ENCODE data around the gene SH3PXD2A. TPM values are rescaled to one million over a fixed set of nuclear protein-coding genes. Genes with fewer than 3 reads are reported as not detected.

SH3PXD2A gene
- total and polyA plus RNA-seq, 4 donors, result 23.1 to 41.2 (median 32.7) TPM

DNA sequence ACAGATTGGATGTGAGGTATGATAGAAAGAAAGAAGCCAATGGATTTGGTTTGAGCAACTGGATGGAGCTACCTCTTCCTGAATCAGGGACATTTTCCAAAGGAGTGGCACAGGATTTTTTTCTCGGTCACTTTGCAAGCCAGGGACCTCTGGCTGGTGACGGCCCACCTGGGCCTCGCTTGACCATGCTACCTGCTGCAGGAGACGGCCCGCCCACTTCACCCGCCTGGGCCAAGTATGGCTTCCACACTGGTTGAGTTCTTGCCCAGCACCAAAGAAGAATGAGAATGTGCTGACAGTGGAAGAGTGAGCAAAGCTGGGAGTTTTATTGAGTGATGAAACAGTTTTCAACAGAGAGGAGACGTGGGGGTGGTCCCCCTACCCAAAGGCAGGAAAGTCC, 24.5 kb upstream of the SH3PXD2A start:
- Histone ChIP-seq H3K9me3 (ENCODE audit: control insufficient read depth, insufficient read depth, low read length) (no peaks in the 10 kb centered on the region), H3K27ac (ENCODE audit: low read depth, low read length) (no peak overlapping the region), H3K4me1 (ENCODE audit: control insufficient read depth, insufficient read depth, low read length) (no peaks in the 10 kb centered on the region), H3K4me3 (ENCODE audit: low read depth, low read length) (no peak overlapping the region), H3K27me3 (ENCODE audit: control insufficient read depth, insufficient read depth, low read length) (no peaks in the 10 kb centered on the region), H3K36me3 (ENCODE audit: control insufficient read depth, insufficient read depth, low read length) (peaks cover 18% of the 10 kb centered on the region)
- 97% methylated on average over 7 of the region's 7 CpGs for WGBS (ENCODE audit: insufficient coverage)
- DNase-seq (ENCODE audit: low read depth in 4 of 6, low spot score in 6 of 6), result no peak

DNA sequence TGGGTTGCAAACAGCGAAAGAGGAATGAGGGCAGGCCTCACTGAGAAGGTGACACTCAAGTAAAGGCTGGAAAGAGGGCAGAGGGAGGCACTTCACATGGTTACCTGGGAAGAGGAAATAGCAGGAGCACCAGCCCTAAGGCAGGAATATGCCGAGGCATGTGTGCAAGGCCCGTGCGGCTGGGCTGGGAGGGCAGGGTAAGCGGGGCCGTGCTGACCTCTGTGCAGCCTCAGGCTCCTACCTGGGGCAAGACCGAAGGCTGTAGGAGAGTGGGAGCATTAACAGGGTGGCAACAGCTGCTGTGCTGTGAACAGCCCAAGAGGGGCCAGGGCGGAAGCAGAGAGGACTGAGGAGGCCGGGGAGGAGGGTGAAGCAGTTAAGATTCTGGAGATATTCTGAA, 24.0 kb upstream of the SH3PXD2A start:
- no peaks in the 10 kb centered on the region for H3K27me3 ChIP-seq (ENCODE audit: control insufficient read depth, insufficient read depth, low read length)
- H3K36me3 ChIP-seq (ENCODE audit: control insufficient read depth, insufficient read depth, low read length), result peaks cover 18% of the 10 kb centered on the region
- H3K9me3 ChIP-seq (ENCODE audit: control insufficient read depth, insufficient read depth, low read length), result no peaks in the 10 kb centered on the region
- H3K4me1 ChIP-seq (ENCODE audit: control insufficient read depth, insufficient read depth, low read length), result no peaks in the 10 kb centered on the region
- no peak for DNase-seq (ENCODE audit: low read depth in 4 of 6, low spot score in 6 of 6)
- H3K27ac ChIP-seq (ENCODE audit: low read depth, low read length), result no peak overlapping the region
- H3K4me3 ChIP-seq (ENCODE audit: low read depth, low read length), result no peak overlapping the region
- 87% methylated on average over 9 of the region's 9 CpGs for WGBS (ENCODE audit: insufficient coverage)

DNA sequence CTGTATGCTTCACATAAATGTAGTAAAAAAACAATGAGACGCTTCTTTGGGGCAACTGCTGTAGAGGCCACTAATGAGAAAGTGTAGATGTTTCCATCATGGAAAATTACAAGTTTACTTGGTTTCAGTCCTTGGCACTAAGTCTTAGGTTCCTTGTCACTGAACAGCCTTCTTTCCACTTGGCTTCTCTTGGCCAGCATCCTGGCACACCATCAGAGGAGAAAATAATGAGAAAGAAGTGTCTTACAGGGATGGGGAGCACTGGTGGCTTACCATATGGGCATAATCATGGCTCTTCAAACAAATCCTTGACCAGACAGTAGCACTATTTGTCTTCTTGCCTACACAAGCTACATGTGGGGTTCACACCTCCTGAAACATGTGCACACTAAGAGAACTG, 22.5 kb upstream of the SH3PXD2A start:
- no peak for DNase-seq (ENCODE audit: low read depth in 4 of 6, low spot score in 6 of 6)
- H3K36me3 ChIP-seq (ENCODE audit: control insufficient read depth, insufficient read depth, low read length), result peaks cover 18% of the 10 kb centered on the region
- WGBS (ENCODE audit: insufficient coverage), result 100% methylated on average over 1 of the region's 1 CpG
- H3K9me3 ChIP-seq (ENCODE audit: control insufficient read depth, insufficient read depth, low read length), result no peaks in the 10 kb centered on the region
- no peak overlapping the region for H3K4me3 ChIP-seq (ENCODE audit: low read depth, low read length)
- no peaks in the 10 kb centered on the region for H3K27me3 ChIP-seq (ENCODE audit: control insufficient read depth, insufficient read depth, low read length)
- H3K4me1 ChIP-seq (ENCODE audit: control insufficient read depth, insufficient read depth, low read length), result no peaks in the 10 kb centered on the region
- no peak overlapping the region for H3K27ac ChIP-seq (ENCODE audit: low read depth, low read length)

DNA sequence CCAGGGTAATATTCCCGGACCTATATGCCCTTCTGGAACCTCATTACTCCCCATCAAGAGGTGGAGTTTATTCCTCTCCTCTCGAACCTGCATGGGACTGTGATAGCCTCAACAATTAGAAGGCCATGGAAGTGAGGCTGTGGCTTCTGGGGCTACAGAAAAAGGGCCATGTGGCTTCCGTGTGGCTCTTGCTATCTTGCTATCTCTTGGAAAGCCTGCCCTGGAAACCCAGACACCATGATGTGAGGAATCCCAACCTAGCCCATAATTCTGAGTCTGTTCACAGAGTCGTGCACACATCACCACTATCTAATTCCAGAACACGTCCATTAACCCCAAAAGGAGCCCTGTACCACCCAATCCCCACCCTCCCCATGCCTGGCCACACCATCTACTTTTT, 20.8 kb upstream of the SH3PXD2A start:
- H3K27ac ChIP-seq (ENCODE audit: low read depth, low read length), result no peak overlapping the region
- H3K4me1 ChIP-seq (ENCODE audit: control insufficient read depth, insufficient read depth, low read length), result no peaks in the 10 kb centered on the region
- no peak overlapping the region for H3K4me3 ChIP-seq (ENCODE audit: low read depth, low read length)
- H3K36me3 ChIP-seq (ENCODE audit: control insufficient read depth, insufficient read depth, low read length), result peaks cover 11% of the 10 kb centered on the region
- no peaks in the 10 kb centered on the region for H3K9me3 ChIP-seq (ENCODE audit: control insufficient read depth, insufficient read depth, low read length)
- WGBS (ENCODE audit: insufficient coverage), result 92% methylated on average over 4 of the region's 5 CpGs
- no peak for DNase-seq (ENCODE audit: low read depth in 4 of 6, low spot score in 6 of 6)
- H3K27me3 ChIP-seq (ENCODE audit: control insufficient read depth, insufficient read depth, low read length), result no peaks in the 10 kb centered on the region

DNA sequence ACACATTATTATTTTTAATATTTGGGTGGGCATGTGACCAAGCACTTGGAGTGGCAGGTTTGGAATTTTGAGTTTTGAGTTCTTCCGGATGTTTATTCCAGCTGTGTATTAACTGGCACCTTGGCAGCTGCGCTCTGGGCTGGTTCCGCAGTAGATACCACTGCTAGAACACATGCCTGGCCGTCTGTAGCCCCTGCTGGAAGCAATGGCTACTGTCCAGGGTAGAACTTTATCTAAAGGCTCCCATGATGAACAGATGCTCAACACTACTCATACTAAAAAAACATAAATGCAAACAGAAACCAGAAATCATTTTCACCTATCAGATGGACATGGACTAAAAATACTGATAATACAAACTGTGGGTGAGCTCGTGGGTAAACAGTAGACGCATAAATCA, 19.4 kb upstream of the SH3PXD2A start:
- H3K36me3 ChIP-seq (ENCODE audit: control insufficient read depth, insufficient read depth, low read length), result peaks cover 11% of the 10 kb centered on the region
- 100% methylated on average over 3 of the region's 6 CpGs for WGBS (ENCODE audit: insufficient coverage)
- H3K4me3 ChIP-seq (ENCODE audit: low read depth, low read length), result no peak overlapping the region
- DNase-seq (ENCODE audit: low read depth in 4 of 6, low spot score in 6 of 6), result no peak
- H3K27ac ChIP-seq (ENCODE audit: low read depth, low read length), result no peak overlapping the region
- no peaks in the 10 kb centered on the region for H3K27me3 ChIP-seq (ENCODE audit: control insufficient read depth, insufficient read depth, low read length)
- H3K9me3 ChIP-seq (ENCODE audit: control insufficient read depth, insufficient read depth, low read length), result no peaks in the 10 kb centered on the region
- H3K4me1 ChIP-seq (ENCODE audit: control insufficient read depth, insufficient read depth, low read length), result no peaks in the 10 kb centered on the region

DNA sequence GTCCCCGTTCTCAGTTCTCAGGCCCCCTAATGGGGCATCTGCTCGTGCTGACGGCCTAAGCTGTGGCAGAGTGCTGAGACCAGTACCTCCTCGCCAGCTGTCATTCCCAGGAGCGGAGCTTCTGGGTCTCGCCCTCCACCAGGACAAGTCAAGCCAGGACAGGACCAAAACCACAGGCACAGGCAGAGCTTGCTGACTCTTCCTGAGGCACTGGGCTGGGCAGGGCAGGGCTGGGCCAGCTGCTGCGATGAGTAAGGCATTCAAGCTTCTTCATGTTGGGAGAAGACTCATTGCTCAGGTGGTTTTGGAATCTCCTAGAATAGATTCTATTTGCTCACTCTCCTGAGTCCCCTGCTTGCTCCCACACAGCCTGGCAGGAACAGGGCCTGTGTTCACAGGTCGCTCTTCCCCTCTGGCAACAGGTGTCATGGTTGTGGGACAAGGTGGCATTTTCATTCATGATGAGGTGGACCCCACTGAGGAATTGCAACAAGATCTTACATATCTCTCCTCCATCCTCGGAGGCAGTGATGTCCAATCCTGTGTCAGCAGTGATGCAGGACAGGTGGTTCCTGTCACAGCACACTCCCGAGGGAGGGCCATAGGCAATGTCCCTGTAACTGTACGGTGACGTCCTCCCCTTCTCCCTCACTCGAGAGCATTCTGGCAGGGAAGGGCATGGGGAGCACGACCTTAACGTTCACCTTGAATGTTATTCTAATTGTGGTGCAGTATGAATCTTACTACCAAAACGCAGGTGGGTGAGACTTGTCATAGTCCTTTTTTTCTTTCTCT, 17.0 kb upstream of the SH3PXD2A start:
- DNase-seq (ENCODE audit: low read depth in 4 of 6, low spot score in 6 of 6), result no peak
- no peaks in the 10 kb centered on the region for H3K27me3 ChIP-seq (ENCODE audit: control insufficient read depth, insufficient read depth, low read length)
- WGBS (ENCODE audit: insufficient coverage), result 93% methylated on average over 8 of the region's 16 CpGs

DNA sequence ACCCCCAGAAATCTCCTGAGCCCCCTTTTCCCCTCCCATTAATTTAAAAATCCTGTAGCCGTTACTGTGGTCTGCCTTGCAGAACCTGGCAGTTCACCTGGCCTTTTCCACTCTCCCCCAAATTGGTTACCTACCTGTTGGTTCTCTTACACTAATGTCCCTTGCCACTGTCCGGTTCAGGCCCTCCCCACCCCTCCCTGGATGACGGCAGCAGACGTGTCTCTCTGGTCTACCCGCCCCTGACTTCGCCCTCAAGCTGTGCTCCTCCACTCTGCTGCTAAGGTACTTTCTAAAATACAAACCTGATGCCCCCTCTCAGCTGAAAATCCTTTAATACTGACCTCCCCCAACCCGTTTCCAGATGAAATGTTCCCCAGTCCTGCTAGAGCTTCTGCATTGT, 15.6 kb upstream of the SH3PXD2A start:
- H3K36me3 ChIP-seq (ENCODE audit: control insufficient read depth, insufficient read depth, low read length), result no peaks in the 10 kb centered on the region
- H3K9me3 ChIP-seq (ENCODE audit: control insufficient read depth, insufficient read depth, low read length), result no peaks in the 10 kb centered on the region
- WGBS (ENCODE audit: insufficient coverage), result 69% methylated on average over 7 of the region's 7 CpGs
- H3K27ac ChIP-seq (ENCODE audit: low read depth, low read length), result no peak overlapping the region
- H3K27me3 ChIP-seq (ENCODE audit: control insufficient read depth, insufficient read depth, low read length), result no peaks in the 10 kb centered on the region
- H3K4me1 ChIP-seq (ENCODE audit: control insufficient read depth, insufficient read depth, low read length), result no peaks in the 10 kb centered on the region
- no peak overlapping the region for H3K4me3 ChIP-seq (ENCODE audit: low read depth, low read length)
- DNase-seq (ENCODE audit: low read depth in 4 of 6, low spot score in 6 of 6), result no peak

More for the DNA sequence above, 17.0 kb upstream of the SH3PXD2A start:
- Histone ChIP-seq H3K4me3 (ENCODE audit: low read depth, low read length) (no peak overlapping the region), H3K27ac (ENCODE audit: low read depth, low read length) (no peak overlapping the region), H3K9me3 (ENCODE audit: control insufficient read depth, insufficient read depth, low read length) (no peaks in the 10 kb centered on the region), H3K36me3 (ENCODE audit: control insufficient read depth, insufficient read depth, low read length) (no peaks in the 10 kb centered on the region), H3K4me1 (ENCODE audit: control insufficient read depth, insufficient read depth, low read length) (no peaks in the 10 kb centered on the region)

DNA sequence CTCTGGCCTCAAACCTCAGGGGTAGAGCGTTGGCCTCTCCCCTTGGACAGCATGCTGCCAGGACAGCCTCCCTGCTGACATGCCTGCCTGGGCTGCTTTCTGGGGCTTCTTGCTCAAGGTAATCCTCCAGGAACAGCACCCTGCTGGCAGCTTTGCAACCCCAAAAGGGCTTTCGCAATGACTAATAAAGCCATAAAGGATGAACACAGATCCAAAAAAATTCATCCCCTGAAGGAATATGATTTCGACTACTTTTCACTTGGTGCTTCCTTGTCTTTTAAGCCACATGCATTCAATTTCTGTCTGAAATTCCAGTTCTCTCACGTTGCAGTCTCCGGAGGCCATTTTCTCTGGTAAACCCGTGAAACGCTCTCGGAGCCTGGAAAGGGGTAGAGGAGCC, 15.1 kb upstream of the SH3PXD2A start:
- WGBS (ENCODE audit: insufficient coverage), result 63% methylated on average over 8 of the region's 8 CpGs
- no peak overlapping the region for H3K27ac ChIP-seq (ENCODE audit: low read depth, low read length)
- no peaks in the 10 kb centered on the region for H3K9me3 ChIP-seq (ENCODE audit: control insufficient read depth, insufficient read depth, low read length)
- no peaks in the 10 kb centered on the region for H3K27me3 ChIP-seq (ENCODE audit: control insufficient read depth, insufficient read depth, low read length)
- no peaks in the 10 kb centered on the region for H3K4me1 ChIP-seq (ENCODE audit: control insufficient read depth, insufficient read depth, low read length)
- peak in 1 of 6 donors; percentile 49 for DNase-seq (ENCODE audit: low read depth in 4 of 6, low spot score in 6 of 6)
- no peaks in the 10 kb centered on the region for H3K36me3 ChIP-seq (ENCODE audit: control insufficient read depth, insufficient read depth, low read length)
- no peak overlapping the region for H3K4me3 ChIP-seq (ENCODE audit: low read depth, low read length)

DNA sequence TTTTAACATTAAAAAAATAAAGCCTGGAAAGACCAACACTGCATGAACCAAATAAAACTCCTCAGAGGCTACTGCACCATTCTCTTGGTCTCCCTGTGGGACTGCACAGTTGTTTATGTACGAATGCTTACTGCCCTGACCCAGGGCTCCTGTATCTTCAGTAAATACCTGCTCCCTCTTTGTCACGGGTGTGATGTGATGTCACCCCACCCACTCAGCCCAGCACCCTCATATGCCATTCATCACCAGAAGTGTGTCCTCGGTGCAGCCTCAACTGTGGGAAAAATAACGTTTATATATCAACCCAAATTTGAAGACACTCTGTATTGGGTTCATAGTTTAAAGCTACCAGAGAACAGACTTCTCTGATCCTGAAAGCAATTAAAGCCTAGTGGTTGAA, 14.0 kb upstream of the SH3PXD2A start:
- H3K4me1 ChIP-seq (ENCODE audit: control insufficient read depth, insufficient read depth, low read length), result no peaks in the 10 kb centered on the region
- no peak for DNase-seq (ENCODE audit: low read depth in 4 of 6, low spot score in 6 of 6)

DNA sequence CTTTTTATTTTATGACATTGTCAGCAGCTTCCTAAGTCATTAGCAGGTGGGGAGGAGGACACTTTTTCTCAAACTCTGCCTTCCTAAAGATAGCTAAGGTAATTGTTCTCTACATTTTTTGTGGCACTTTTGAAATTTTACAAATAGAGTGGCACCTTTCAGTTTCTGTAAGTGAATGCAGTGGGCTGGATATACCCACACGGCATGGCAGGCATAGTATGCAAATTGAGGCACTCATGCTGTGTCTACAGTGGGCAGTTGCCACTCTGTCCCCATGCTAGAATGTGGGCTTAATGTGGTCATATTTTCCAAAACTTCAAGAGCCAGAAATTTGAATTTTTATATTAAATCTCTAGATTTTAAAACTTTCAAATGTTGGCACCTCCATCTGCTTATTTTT, 12.8 kb upstream of the SH3PXD2A start:
- no peak for DNase-seq (ENCODE audit: low read depth in 4 of 6, low spot score in 6 of 6)
- H3K4me1 ChIP-seq (ENCODE audit: control insufficient read depth, insufficient read depth, low read length), result no peaks in the 10 kb centered on the region
- 80% methylated on average over 1 of the region's 1 CpG for WGBS (ENCODE audit: insufficient coverage)

More for the DNA sequence above, 14.0 kb upstream of the SH3PXD2A start:
- Histone ChIP-seq H3K4me3 (ENCODE audit: low read depth, low read length) (no peak overlapping the region), H3K27me3 (ENCODE audit: control insufficient read depth, insufficient read depth, low read length) (no peaks in the 10 kb centered on the region), H3K9me3 (ENCODE audit: control insufficient read depth, insufficient read depth, low read length) (peaks cover 3% of the 10 kb centered on the region), H3K36me3 (ENCODE audit: control insufficient read depth, insufficient read depth, low read length) (no peaks in the 10 kb centered on the region), H3K27ac (ENCODE audit: low read depth, low read length) (no peak overlapping the region)
- 81% methylated on average over 2 of the region's 4 CpGs for WGBS (ENCODE audit: insufficient coverage)

More for the DNA sequence above, 12.8 kb upstream of the SH3PXD2A start:
- Histone ChIP-seq H3K27ac (ENCODE audit: low read depth, low read length) (no peak overlapping the region), H3K4me3 (ENCODE audit: low read depth, low read length) (no peak overlapping the region), H3K9me3 (ENCODE audit: control insufficient read depth, insufficient read depth, low read length) (peaks cover 3% of the 10 kb centered on the region), H3K27me3 (ENCODE audit: control insufficient read depth, insufficient read depth, low read length) (no peaks in the 10 kb centered on the region), H3K36me3 (ENCODE audit: control insufficient read depth, insufficient read depth, low read length) (no peaks in the 10 kb centered on the region)

Measured in spinal cord (tissue), 10 donors.